ENCODE results near the gene DNHD1. TPM values are rescaled to one million over a fixed set of nuclear protein-coding genes. Genes with fewer than 3 reads are reported as not detected.

Gene DNHD1
- total and polyA plus RNA-seq, 2 of the 8 experiments (the other 6 are each of a cell fraction or from before 2014, with no cell fraction given) = 5.0 to 6.8 TPM

DNA sequence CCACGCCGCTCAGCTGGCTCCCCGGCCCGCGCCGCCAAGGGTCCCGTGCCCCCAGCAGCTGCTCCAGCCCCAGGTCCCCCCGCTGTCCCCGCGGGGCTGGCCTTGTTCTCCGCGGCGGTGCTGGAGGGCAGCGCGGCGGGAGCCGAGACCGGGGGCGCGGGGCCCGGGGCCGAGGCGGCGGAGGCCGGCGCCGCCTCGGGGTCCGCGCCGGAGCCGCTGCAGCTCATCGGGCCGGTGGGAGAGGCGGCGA lies 114.8 kb downstream of the DNHD1 start:
- H3K9ac ChIP-seq (replicated peaks in 1 of 4; ENCODE audit: extremely low read depth in 1 of 4, low read depth in 3 of 4, low read length in 3 of 4) = peak overlapping the region; percentile 34 to 95 (median 80); a peak in 6 of 7 replicates
- no peak overlapping the region for H4K91ac ChIP-seq (replicated peaks; ENCODE audit: insufficient read length, low read length)
- no peaks in the 10 kb centered on the region for H4K20me1 ChIP-seq (replicated peaks in 1 of 2; ENCODE audit: control insufficient read depth in 1 of 2, insufficient read depth in 2 of 2, low read length in 2 of 2)
- FAIRE-seq (no peak), DNase-seq (ENCODE audit: low read depth in 1 of 2, low spot score in 2 of 2) (no peak)
- no peak overlapping the region for H3K18ac ChIP-seq (ENCODE audit: extremely low read depth, low read length)
- H2AK5ac ChIP-seq (ENCODE audit: low read depth, low read length) = no peak overlapping the region
- no peak overlapping the region for H4K8ac ChIP-seq (ENCODE audit: extremely low read depth, insufficient read depth, low read length)
- H2BK15ac ChIP-seq (ENCODE audit: low read length) = no peak overlapping the region
- H3K36me3 ChIP-seq (ENCODE audit: control insufficient read depth in 2 of 4, insufficient read depth in 4 of 4, low read length in 3 of 4) = peaks cover 17 to 41% (median 33%) of the 10 kb centered on the region in 4 experiments
- no peak overlapping the region for H2AFZ ChIP-seq (ENCODE audit: low read length)
- H3K79me1 ChIP-seq (ENCODE audit: low read depth, low read length) = peaks cover 5% of the 10 kb centered on the region; the same call in 1 of the 2 replicates
- no peak overlapping the region for H3K23ac ChIP-seq (ENCODE audit: insufficient read length)
- peak overlapping the region; percentile 91 to 94 for H3K4me2 ChIP-seq (ENCODE audit: insufficient read depth in 1 of 2, low read depth in 2 of 2, low read length in 2 of 2)
- 0 out of 2 replicates have a peak overlapping the region, but pooled peaks have one; percentile 9 for H2BK5ac ChIP-seq (ENCODE audit: low read depth, low read length)
- no peak overlapping the region for H4K5ac ChIP-seq (ENCODE audit: insufficient read length, low read depth, low read length)
- no peak overlapping the region for H2BK120ac ChIP-seq (replicated peaks; ENCODE audit: low read depth, low read length)
- no peak overlapping the region for H2BK20ac ChIP-seq (ENCODE audit: low read length)
- peak overlapping the region; percentile 94; the same call in 1 of the 2 replicates for H3K27ac ChIP-seq (ENCODE audit: low read depth, low read length)
- H3K14ac ChIP-seq (ENCODE audit: insufficient read length) = no peak overlapping the region
- POLR2A ChIA-PET (ENCODE audit: partially characterized antibody) = interaction anchor here (0.6 to 3.0 kb wide), 28 partner anchors 8 to 144 kb away, joined by 3 to 24 read pairs (median 6); partner anchors contain the start of gene MRPL17
- peaks cover 11% of the 10 kb centered on the region for H3K23me2 ChIP-seq (ENCODE audit: low read depth, low read length)
- no peak overlapping the region for H2BK12ac ChIP-seq (ENCODE audit: low read depth, low read length)
- H3K4me1 ChIP-seq (replicated peaks in 1 of 4; ENCODE audit: control insufficient read depth in 3 of 4, insufficient read depth in 4 of 4, low read length in 3 of 4) = peaks cover 0 to 13% (median 5%) of the 10 kb centered on the region in 4 experiments; a peak in 6 of 7 replicates
- no peaks in the 10 kb centered on the region for H3K9me3 ChIP-seq (ENCODE audit: insufficient read depth in 2 of 2, low read depth in 1 of 2, low read length in 1 of 2)
- CTCF ChIA-PET (ENCODE audit: partially characterized antibody) = interaction anchor here (1.0 to 3.4 kb wide), 13 partner anchors 8 to 116 kb away, joined by 3 to 23 read pairs (median 6); partner anchors contain the start of genes ILK and RRP8
- no peak overlapping the region for H3K4ac ChIP-seq (replicated peaks; ENCODE audit: insufficient read length, low read depth, low read length)
- H3K56ac ChIP-seq (replicated peaks; ENCODE audit: insufficient read length, low read depth, low read length) = no peak overlapping the region
- H3K79me2 ChIP-seq (ENCODE audit: control insufficient read depth in 1 of 2, insufficient read depth in 2 of 2, low read length in 2 of 2) = peaks cover 0 to 19% of the 10 kb centered on the region in 2 experiments; a peak in 2 of 4 replicates
- H3K27me3 ChIP-seq (replicated peaks in 1 of 4; ENCODE audit: control insufficient read depth in 3 of 4, extremely low read depth in 1 of 4, insufficient read depth in 3 of 4, low read length in 3 of 4) = no peaks in the 10 kb centered on the region
- 1% methylated on average over 24 of the region's 36 CpGs; no CpG with 5 or more reads in 1 of the 2 experiments for WGBS, 2 experiments (ENCODE audit: extremely low coverage in 1 of 2, insufficient coverage in 1 of 2, insufficient read length in 1 of 2, insufficient replicate concordance in 2 of 2, low coverage in 1 of 2, low lambda C conversion rate in 2 of 2, missing lambda C conversion rate in 1 of 2)
- peak overlapping the region; percentile 67 to 85 (median 76) for H3K4me3 ChIP-seq (ENCODE audit: extremely low read depth in 1 of 4, insufficient read depth in 2 of 4, low read depth in 3 of 4, low read length in 4 of 4)
- TF ChIP-seq POLR2A (IDR thresholded peaks at IDR 0.05; ENCODE audit: control extremely low read depth in 1 of 2, low read depth in 2 of 2, low read length in 2 of 2) (peak in 1 of 2 experiments; percentile 82; a peak in 1 of 3 replicates), PHF8 (conservative IDR thresholded peaks at IDR 0.05; ENCODE audit: low read depth, low read length) (peak; percentile 86), JUN (IDR thresholded peaks at IDR 0.05; ENCODE audit: low read depth, low read length) (no peak), GTF2F1 (IDR thresholded peaks at IDR 0.05; ENCODE audit: borderline replicate concordance, low read depth, low read length) (no peak), SP4 (IDR thresholded peaks at IDR 0.05; ENCODE audit: low read length) (no peak), KDM4A (IDR thresholded peaks at IDR 0.05; ENCODE audit: low read depth, low read length, severe bottlenecking) (peak; percentile 31), CHD2 (IDR thresholded peaks at IDR 0.05; ENCODE audit: low read length) (no peak), SIX5 (IDR thresholded peaks at IDR 0.05; ENCODE audit: low read depth, low read length) (no peak), CREB1 (IDR thresholded peaks at IDR 0.05) (no peak)
- TF ChIP-seq, protein P1, sequence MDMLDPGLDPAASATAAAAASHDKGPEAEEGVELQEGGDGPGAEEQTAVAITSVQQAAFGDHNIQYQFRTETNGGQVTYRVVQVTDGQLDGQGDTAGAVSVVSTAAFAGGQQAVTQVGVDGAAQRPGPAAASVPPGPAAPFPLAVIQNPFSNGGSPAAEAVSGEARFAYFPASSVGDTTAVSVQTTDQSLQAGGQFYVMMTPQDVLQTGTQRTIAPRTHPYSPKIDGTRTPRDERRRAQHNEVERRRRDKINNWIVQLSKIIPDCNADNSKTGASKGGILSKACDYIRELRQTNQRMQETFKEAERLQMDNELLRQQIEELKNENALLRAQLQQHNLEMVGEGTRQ (IDR thresholded peaks at IDR 0.05; ENCODE audit: low read length) = no peak
- TF ChIP-seq, protein P2, sequence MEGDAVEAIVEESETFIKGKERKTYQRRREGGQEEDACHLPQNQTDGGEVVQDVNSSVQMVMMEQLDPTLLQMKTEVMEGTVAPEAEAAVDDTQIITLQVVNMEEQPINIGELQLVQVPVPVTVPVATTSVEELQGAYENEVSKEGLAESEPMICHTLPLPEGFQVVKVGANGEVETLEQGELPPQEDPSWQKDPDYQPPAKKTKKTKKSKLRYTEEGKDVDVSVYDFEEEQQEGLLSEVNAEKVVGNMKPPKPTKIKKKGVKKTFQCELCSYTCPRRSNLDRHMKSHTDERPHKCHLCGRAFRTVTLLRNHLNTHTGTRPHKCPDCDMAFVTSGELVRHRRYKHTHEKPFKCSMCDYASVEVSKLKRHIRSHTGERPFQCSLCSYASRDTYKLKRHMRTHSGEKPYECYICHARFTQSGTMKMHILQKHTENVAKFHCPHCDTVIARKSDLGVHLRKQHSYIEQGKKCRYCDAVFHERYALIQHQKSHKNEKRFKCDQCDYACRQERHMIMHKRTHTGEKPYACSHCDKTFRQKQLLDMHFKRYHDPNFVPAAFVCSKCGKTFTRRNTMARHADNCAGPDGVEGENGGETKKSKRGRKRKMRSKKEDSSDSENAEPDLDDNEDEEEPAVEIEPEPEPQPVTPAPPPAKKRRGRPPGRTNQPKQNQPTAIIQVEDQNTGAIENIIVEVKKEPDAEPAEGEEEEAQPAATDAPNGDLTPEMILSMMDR (IDR thresholded peaks at IDR 0.05; ENCODE audit: control extremely low read depth in 1 of 3, insufficient read depth in 1 of 3, low read depth in 1 of 3, low read length in 3 of 3) = no peak

All from H1 (cell line).